ENCODE results near the gene SKI. TPM values are rescaled to one million over a fixed set of nuclear protein-coding genes. Genes with fewer than 3 reads are reported as not detected.

SKI gene
- total and polyA plus RNA-seq, 2 of the 4 experiments (the other 2 are of a cell fraction): 2.3 to 20.1 TPM

DNA sequence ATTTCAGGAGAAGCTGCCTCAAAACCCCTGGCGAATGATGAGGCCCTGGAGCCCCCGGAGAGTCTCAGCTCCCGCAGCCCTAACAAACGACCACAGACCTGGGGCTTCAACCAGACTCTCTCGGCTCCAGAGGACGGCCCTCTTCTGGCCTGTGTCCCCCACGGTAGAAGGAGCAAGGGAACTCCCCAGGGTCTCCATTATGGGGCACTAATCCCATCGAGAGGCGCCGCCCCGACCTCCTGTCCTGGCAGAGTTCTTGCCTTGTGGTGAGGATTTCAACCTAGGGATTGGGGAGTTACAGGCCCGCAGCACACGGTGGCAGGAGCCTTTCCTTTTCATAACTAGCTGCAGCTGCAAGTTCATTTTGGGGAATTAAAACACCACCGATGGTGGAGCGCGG lies 39.8 kb upstream of the SKI start:
- Histone ChIP-seq H4K5ac (ENCODE audit: low read depth, low read length) (no peak overlapping the region), H3K27me3 (ENCODE audit: control insufficient read depth, insufficient read depth, low read length) (no peaks in the 10 kb centered on the region), H3K4me2 (ENCODE audit: low read depth, low read length) (no peak overlapping the region), H3K9me1 (ENCODE audit: insufficient read depth, low read length) (0 out of 2 replicates have a peak, but pooled peaks cover 2% of the 10 kb centered on the region), H3K18ac (ENCODE audit: low read depth, low read length) (no peak overlapping the region), H3K4me3 (ENCODE audit: insufficient read depth, low read depth, low read length) (no peak overlapping the region), H3K27ac (ENCODE audit: insufficient read depth, low read length) (no peak overlapping the region), H2BK5ac (ENCODE audit: low read depth, low read length, poor library complexity, severe bottlenecking) (no peak overlapping the region), H3K79me1 (ENCODE audit: low read depth in 1 of 2, low read length in 2 of 2) (peaks cover 9 to 43% of the 10 kb centered on the region in 2 experiments), H2BK15ac (ENCODE audit: low read depth, low read length) (no peak overlapping the region), H2BK120ac (ENCODE audit: low read depth, low read length) (no peak overlapping the region), H4K20me1 (ENCODE audit: insufficient read depth, low read length) (0 out of 2 replicates have a peak, but pooled peaks cover 12% of the 10 kb centered on the region), H3K23ac (ENCODE audit: low read depth, low read length) (no peak overlapping the region), H2AK5ac (ENCODE audit: low read depth, low read length) (no peak overlapping the region), H3K4ac (ENCODE audit: low read depth, low read length) (no peak overlapping the region), H3K4me1 (ENCODE audit: control insufficient read depth, insufficient read depth, low read length) (peaks cover 27% of the 10 kb centered on the region), H2AK9ac (replicated peaks; ENCODE audit: low read depth, low read length, poor library complexity) (peak overlapping the region; percentile 47), H3K9ac (ENCODE audit: low read depth, low read length) (no peak overlapping the region), H2BK20ac (ENCODE audit: low read depth, low read length) (no peak overlapping the region), H3K36me3 (ENCODE audit: control insufficient read depth, insufficient read depth, low read length) (peaks cover 9% of the 10 kb centered on the region; the same call in 1 of the 2 replicates), H4K91ac (ENCODE audit: insufficient read depth, low read depth, low read length) (no peak overlapping the region), H2AFZ (replicated peaks; ENCODE audit: low read length, poor library complexity) (peak overlapping the region; percentile 35), H3K56ac (ENCODE audit: extremely low read depth, insufficient read depth, low read length) (no peak overlapping the region), H4K8ac (ENCODE audit: low read depth in 2 of 2, low read length in 2 of 2) (no peak overlapping the region), H3K14ac (replicated peaks; ENCODE audit: low read depth, low read length) (no peak overlapping the region), H3K9me3 (ENCODE audit: control insufficient read depth, insufficient read depth, low read length) (no peaks in the 10 kb centered on the region)
- DNase-seq: no peak
- no TSS peak for BruUV-seq (replicated peaks)
- in situ Hi-C loops (cut with MboI; ENCODE audit: low sequenced_read_pairs): loop anchor here (25.0 kb wide), 1 partner anchor 349 kb away; the partner anchor contains the start of genes HES5 and PANK4
- intact Hi-C loops (cut with micrococcal nuclease): no loop called here
- POLR2A ChIA-PET (ENCODE audit: unreplicated experiment): no interaction called here
- ATAC-seq (ENCODE audit: low read depth): no peak
- CTCF ChIA-PET: interaction anchor here (1.5 kb wide), 1 partner anchor 49 kb away, joined by 3 read pairs; no protein-coding TSS in a partner anchor
- WGBS, 2 experiments (ENCODE audit: extremely low coverage in 2 of 2, insufficient read length in 1 of 2): 94% methylated on average over 5 of the region's 16 CpGs; no CpG with 5 or more reads in 1 of the 2 experiments
- dilution Hi-C loops (cut with HindIII; ENCODE audit: low sequenced_read_pairs, unreplicated experiment): no loop called here
- TF ChIP-seq CHD1 (IDR thresholded peaks at IDR 0.05; ENCODE audit: low read depth, low read length) (no peak), MAFK (IDR thresholded peaks at IDR 0.05; ENCODE audit: low read depth, low read length) (no peak), NFE2L2 (IDR thresholded peaks at IDR 0.05; ENCODE audit: low read depth, low read length) (no peak), CEBPB (IDR thresholded peaks at IDR 0.05; ENCODE audit: low read depth, low read length) (no peak), SMC3 (IDR thresholded peaks at IDR 0.05; ENCODE audit: low read depth, low read length) (no peak), RFX5 (IDR thresholded peaks at IDR 0.05; ENCODE audit: low read depth, low read length) (no peak), RCOR1 (IDR thresholded peaks at IDR 0.05; ENCODE audit: insufficient replicate concordance, low read length) (no peak), FOS (IDR thresholded peaks at IDR 0.05; ENCODE audit: low read depth, low read length) (no peak), MXI1 (IDR thresholded peaks at IDR 0.05; ENCODE audit: borderline replicate concordance, low read depth, low read length) (no peak)
- TF ChIP-seq, protein P1, sequence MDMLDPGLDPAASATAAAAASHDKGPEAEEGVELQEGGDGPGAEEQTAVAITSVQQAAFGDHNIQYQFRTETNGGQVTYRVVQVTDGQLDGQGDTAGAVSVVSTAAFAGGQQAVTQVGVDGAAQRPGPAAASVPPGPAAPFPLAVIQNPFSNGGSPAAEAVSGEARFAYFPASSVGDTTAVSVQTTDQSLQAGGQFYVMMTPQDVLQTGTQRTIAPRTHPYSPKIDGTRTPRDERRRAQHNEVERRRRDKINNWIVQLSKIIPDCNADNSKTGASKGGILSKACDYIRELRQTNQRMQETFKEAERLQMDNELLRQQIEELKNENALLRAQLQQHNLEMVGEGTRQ (IDR thresholded peaks at IDR 0.05; ENCODE audit: low read depth, low read length): no peak
- TF ChIP-seq, protein P2, sequence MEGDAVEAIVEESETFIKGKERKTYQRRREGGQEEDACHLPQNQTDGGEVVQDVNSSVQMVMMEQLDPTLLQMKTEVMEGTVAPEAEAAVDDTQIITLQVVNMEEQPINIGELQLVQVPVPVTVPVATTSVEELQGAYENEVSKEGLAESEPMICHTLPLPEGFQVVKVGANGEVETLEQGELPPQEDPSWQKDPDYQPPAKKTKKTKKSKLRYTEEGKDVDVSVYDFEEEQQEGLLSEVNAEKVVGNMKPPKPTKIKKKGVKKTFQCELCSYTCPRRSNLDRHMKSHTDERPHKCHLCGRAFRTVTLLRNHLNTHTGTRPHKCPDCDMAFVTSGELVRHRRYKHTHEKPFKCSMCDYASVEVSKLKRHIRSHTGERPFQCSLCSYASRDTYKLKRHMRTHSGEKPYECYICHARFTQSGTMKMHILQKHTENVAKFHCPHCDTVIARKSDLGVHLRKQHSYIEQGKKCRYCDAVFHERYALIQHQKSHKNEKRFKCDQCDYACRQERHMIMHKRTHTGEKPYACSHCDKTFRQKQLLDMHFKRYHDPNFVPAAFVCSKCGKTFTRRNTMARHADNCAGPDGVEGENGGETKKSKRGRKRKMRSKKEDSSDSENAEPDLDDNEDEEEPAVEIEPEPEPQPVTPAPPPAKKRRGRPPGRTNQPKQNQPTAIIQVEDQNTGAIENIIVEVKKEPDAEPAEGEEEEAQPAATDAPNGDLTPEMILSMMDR (conservative IDR thresholded peaks at IDR 0.05; ENCODE audit: low read depth, low read length): no peak
